HG02759 (cell line): Measurements from ENCODE around the gene MADD.

ENCODE experiments used
- ATAC-seq: cut with Tn5 transposase; IDR thresholded peaks from one replicate; pipeline ENCODE4 v1.9.1; 2021; ENCODE audit warnings: mild to moderate bottlenecking, moderate library complexity; ENCODE audit not compliant: unreplicated experiment

MADD gene

DNA sequence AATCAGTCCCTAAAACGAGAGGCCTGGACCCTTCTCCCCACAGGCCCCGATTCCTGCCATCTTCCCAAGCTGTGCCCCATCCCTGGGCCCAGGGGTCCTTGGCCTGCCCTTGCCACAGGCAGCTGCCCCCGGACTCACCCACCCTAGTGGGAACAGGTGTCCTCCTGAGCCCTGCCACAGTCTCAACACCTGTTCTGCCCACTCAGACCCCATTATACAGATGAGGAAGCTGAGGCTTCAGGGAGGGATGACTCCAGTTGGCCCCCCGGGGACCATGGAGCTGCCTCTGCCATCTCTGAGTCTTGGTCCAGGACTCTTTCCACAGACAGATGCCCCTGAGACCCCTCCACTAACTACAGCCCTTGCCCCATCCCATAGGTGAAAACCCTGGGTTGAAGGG lies 66.7 kb downstream of the MADD start:
- ATAC-seq = no peak

DNA sequence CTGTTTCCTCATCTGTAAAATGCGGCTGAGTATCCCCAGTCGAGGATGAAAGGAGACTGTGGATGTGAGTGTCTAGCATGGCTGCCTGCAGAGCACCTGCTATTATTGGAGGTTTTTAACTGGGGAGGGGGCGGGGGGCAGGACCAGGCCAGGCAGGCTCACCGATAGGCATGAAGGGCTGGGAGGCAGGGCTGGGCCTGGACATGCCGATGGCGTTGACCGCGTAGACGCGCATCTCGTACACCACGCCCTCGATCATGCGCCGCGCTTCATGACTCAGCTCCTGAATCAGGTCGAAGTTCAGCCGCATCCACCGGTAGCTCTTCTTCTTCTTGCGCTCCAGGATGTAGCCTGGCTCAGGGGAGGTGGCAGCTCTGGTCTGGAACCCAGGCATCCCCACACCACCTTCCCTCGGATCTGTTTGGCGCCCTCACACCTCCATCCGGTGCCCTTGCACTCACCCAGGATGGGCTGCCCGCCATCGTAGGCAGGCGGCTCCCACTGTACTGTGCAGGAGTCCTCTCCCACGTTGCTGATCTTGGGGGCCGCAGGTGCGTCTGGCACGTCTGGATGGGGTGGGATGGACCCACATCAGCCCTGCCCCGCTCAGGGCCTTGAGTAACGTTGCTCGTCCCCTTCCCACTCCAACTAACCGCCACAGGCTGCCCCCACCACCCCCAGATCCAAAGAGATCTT lies 67.4 kb downstream of the MADD start:
- ATAC-seq = no peak

DNA sequence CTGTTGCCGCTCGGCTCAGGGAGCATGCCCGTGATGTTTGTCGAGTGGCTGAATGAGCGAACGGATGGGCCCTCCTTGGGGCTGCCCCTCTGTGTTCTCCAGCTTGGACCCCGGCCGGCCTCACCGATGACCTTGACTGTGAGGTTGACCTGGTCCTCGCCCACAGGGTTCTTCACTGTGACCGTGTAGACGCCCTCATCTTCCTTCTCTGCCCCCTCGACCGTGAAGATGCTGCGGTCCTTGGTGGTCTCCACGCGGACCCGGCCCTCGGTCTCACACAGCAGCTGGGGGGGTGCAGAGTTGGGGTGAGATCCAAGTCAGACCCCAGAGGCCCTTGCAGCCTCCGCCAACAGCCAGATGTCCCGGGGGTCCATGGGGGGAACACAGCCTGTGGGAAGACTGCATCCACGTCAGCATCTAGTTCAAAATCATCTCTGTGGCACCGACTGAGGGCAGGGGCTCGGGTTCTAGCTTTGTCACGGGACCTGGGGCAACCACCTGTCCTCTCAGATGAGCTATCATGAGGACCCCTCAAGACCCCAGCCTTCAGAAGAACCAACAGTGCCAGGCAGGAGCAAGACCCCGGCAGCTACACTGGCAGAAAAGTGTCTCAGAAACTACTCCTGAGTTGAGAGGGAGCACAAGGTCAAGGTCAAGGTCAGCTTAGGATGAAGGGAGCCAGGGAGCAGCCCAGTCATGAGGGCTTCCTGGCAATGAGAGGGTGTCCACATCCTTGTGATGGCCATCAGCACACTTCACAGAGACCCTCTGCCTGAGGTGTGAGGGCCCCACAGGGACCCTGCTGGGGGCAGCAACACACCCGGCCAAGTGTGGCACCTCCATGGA lies 68.7 kb downstream of the MADD start:
- no peak for ATAC-seq

DNA sequence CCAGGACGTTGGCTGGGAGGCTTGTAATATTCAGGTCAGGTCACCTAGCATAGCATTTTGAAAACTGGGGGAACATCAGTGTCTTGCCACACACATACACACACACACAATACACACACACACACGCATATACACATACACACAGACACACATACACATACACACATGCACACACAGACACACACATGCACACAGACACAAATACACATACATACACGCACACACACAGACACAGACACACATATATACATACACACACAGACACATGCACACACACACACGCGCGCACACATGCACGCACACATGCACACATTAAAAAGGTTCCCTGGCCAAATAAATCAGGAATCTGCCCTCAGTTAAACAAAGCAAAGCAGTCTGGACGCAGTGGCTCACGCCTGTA lies 70.1 kb downstream of the MADD start:
- no peak for ATAC-seq

DNA sequence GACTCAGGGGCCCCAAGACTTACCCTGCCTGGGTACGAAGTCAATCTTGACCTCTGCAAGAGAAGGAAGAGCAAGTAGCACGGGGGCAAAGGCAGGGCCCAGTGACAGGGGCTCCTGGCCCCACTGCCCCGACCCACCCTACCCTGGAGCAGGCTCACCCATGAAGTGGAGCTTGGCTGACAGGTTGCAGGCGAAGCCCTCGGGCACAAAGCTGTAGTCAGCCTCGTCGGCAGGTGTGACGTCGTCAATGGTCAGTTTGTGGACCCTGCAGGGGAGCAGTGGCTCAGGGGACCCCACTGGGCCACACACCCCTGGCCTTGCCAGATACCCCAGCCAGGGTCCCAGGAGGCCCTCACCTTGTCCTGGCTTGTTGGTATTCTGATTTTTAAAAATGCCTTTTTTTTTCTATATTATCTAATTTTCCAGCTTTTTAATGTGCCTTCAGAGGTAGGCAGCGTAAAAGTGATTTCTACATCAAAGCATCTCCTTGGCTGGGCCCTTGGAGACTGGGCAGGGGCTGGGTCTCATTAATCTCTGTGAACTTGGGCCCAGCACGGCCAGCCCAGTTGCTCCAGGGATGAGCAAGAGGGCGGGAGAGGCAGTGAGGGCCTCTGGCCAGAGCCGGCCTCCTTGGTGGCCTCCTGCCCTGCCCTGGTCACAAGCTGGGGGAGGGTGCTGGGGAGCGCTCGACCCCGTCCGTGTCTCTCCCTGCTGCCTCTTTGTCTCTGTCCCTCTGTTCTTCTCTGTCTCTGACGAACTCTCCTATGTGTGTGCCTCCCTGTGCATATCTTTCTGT lies 71.2 kb downstream of the MADD start:
- ATAC-seq = no peak

DNA sequence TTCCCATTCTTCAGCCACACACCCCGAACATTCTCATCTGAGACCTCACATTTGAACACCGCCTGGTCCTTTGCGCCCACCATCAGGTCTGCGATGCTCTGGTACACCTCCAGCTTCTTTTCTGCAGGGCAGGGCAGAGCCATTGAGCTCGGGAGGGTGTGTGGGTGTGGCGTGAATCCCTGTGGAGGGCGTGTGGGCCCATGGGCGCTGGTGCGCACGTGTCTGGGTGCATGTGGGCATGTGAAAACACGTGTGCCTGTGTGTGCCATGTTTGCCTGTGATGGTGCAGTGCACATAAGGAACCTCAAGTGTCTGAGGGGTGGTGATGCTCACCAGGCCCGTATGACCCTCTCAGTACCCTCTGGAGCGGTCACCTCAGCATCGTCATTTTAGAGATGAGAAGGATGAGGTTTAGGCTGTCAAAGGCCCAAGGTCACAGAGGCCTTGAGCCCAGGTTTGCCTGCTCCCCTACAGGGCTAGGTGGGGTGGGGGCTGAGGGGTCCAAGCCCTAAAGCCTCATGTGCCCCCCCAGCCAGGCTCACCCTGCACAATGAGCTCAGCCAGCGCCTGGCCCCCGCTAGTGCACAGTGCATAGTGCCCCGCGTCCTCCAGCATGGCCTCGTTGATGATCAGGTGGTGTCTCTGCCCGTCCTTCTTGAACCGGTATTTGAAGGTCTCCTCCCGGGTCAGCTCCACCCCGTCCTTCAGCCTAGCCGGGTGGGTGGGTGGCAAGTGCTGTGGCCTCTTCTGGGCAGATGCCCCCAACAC lies 72.3 kb downstream of the MADD start:
- ATAC-seq = no peak

DNA sequence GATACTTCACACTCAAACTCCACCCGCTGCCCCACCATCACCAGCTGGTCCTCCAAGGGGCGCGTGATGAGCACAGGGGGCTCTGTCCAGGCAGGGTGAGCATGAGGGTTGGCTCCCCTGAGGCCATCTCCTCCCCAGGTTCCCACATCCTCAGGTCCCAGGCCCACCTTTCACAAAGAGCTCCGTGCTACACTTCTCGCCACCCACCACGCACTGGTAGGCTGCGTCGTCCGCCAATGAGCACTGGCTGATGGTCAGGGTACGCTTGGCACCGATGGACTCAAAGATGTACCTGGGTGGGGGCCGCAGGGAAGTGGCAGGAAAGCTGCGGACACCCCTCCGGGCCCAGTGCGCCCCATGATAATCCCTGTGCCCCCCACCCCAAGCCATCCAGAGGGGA lies 72.9 kb downstream of the MADD start:
- no peak for ATAC-seq

DNA sequence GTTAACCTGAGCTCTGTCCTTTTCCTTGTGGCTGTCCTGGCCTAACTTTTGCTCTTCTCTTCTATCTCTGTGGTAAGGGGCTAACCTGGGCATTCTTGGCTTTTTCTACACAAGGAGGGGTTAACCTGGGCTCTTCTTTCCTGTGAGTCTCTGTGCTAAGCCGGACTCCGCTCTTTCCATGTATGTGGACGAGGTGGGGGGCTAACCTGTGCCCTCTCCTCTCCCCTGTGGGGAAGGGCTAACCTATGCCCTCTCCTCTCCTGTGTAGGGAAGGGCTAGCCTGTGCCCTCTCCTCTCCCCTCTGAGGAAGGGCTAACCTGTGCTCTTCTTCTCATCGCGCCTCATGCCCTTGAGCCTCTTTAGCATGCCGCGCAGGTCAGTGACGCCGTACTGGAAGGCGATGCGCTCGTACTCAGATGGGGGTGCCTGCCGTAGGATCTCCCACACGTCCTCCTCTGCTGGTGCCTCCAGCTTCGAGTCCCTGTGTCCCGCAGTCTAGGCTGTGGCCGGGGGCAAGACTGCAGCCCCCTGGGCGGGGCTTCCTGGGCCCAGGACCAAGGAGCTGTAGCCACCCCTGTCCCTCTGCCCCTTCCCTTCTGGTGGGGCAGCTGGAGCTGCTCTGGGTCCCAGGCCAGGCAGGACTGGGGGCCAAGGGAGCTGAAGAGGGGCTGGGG lies 76.1 kb downstream of the MADD start:
- no peak for ATAC-seq

DNA sequence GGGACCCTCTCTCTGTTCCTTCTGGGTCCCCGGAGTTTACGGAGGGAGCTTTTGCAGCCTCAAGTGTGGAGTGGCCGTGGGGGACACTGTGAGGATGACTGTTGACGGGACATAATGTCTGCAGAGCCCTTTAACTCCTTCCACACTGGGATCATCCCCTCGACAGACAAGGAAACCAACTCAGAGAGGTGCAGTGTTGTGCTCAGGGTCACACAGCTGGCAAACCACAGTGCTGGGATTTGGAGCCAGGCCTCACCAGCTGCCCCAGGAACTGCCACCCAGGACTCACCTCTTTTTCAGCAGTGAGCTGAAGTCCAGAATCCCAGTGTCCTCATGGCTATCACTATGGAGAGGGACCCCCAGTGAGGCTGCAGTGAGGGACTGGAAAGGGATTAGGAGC lies 77.2 kb downstream of the MADD start:
- ATAC-seq = no peak

DNA sequence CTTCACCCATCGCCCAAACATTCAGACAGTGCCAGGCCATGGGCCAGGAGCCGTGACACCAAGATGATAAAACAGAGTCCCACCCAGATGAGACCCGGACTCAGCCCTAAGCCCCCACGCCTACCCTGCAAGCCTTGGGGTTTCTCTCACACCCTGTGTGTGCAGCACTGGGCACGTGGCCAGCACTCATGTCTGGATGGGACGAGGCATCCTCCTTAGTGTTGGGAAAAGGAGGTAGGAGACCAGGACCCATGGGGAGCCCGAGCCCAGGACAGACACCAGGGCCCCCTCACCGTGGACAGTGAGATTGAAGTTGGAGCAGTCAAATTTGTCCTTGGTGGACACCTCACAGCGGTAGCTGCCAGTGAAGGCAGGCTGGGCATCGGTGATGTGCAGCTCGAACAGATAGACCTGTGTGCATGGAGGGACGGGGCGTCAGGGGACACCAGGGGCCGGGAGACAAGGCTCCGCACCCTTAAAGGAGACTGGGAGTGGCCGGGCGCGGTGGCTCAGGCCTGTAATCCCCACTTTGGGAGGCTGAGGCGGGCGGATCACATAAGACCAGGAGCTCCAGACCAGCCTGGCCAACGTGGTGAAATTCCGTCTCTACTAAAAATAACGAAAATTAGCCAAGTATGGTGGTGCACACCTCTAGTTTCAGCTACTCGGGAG lies 78.3 kb downstream of the MADD start:
- no peak for ATAC-seq

DNA sequence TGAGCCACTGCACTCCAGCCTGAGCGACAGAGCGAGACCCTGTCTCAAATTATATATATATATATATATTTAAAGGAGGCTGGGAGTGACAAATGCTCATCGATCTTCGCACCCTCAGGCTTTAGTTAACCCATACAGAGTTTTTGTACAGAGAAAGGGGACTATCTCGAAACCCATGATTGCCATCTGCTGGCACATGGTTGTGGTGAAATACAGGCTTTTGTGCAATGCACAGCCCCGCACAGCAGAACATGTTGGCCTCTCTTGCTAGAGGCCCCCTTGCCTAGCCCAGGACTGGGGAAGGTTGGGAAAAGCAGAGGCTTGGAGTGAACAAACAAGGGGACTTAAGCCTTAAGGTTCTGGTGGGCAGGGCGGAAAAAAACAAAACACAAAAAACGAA lies 78.9 kb downstream of the MADD start:
- ATAC-seq = no peak

DNA sequence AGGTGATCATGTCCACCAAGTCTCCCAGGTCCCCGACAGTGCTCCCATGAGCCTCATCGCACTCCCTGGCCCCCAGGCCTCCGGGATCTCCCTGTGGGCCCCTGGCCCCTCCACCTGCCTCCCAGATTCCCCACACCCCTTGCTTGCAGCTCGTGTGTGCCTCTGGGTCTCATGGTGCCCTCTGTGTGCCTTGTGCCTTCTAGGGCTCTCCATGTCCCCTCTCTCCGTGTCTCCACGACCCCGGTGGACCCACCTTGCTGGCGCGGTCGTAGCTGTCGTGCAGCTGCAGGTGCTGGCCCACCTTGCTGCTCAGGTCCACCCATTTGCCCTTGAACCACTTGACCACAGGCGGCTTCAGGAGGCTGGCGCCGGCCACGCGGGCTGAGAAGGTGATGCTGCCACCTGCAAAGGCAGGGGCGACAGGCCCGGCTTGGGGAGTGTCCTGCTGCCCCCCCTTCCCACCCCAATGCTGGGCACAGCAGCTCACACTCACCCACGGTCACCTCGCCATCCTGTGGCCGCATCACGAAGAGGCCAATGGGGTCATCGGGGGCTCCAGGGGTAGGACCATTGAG lies 79.7 kb downstream of the MADD start:
- ATAC-seq = no peak

DNA sequence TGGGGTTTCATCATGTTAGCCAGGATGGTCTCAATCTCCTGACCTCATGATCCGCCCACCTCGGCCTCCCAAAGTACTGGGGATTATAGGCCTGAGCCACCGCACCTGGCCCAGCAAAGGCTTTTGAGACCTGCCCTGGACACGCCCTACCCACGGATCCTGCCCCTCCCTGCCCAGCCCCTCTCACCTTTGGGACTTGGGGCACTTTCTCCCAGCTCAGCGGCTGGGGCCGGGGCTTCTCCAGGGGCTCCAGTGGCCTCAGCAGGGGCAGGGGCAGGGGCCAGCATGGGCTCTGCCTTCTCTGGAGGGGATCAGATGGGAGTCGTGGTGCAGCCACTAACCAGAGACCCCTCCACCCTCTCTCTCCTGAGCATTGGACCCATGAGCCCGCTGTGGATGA lies 80.4 kb downstream of the MADD start:
- no peak for ATAC-seq

DNA sequence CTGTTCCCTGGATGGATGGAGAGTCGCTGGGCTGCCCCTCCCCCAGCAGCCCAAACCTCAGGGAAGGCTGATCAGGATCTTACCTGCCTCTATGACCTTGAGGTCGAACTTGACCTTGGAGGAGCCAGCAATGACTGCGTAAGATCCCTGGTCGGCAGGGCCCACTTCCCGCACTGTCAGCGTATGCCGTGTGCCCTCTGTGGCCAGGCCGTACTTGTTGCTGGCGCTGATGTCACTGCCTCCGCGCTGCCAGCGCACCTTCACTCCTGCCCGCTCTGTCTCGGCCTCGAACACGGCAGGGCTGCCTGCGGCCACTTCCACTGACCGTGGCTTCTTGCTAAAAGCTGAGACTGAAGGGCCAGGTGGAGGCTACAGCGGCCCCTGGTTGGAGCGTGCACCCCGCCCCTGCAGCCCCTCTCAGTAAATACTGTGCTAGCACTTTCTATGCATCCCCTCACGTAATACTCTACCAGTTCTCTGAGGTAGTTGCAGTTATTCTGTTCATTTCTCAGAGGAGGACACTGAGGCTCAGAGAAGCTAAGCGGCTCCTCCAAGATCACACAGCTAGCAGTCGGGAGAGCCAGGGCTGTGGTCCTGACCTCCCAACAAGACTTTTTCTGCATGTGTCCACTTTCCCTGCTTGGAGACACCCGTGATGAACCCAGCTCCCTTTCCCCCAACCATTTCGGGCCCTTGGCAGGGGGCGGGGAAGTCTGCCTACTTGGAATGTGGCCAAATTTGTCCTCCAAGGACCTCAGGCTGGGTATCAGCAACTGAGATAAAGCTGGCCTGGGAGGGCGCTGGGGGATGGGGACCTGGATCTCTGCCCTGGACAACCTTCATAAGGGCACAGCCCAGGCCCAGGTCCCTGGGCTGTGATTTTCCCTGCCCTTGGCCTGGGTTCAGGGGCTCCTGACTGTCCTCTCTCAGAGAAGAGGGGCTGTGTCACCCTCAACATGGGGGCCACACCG lies 81.5 kb downstream of the MADD start:
- ATAC-seq = no peak

DNA sequence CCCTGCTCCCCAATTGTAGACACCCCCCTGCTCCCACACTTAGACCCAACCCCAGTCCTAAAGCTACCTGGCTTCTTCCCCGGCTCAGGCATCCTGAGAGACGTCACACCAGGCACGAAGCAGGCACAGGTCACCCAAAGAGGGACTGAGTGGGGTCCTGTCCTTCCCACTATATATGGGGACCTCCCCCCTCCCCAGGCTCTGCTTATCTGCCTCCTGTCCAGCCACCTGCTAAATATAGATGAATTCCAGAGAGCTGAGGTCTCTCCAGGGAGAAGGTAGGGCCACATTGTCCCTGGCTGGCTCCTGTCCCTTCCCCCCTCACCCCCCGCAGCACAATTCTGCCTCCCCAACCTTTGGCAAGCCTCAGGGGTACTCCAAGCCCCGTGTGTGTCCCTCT lies 82.6 kb downstream of the MADD start, which contains the start of gene MYBPC3:
Gene MYBPC3 (minus strand): TSS at position 147 of the 400 bp plus-strand sequence. CDS start 55 bp downstream, at position 92.
- ATAC-seq = no peak

DNA sequence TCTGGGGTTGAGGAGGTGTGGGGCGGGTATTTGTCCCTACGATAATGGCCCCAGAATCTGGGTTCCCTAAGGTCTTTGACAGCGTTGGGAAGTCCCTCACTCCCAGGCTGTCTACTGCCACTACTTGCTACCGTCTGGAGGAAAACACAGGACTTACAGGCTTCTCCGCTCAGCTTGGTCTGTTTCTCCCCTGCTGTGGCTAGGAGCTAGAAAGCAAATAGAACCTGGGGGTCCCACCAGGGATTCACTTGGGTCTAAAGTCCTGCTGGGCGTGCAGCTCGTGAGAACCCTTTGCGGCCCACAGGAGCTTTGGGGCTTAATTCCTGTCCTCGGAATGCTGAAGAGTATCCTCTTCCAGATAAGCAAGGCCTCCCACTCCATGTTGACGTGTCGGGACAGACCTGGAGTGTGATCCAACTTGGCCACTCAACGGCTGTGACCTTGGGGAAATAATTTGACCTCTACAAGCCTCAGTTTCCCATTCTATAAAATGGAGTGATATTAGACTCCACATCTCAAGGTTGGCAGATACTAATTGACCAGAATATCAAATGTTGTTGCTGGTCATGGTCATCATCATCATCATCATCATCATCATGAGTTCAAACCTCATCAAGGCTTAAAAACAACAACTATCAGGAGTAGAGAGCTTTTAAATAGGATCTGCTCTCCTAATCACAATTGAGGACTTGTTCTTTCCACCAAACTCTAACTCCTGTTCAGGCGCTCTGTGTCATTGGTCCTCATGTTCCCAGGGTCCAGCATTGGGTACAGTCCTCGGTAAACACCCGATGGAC lies 84.2 kb downstream of the MADD start:
- no peak for ATAC-seq

DNA sequence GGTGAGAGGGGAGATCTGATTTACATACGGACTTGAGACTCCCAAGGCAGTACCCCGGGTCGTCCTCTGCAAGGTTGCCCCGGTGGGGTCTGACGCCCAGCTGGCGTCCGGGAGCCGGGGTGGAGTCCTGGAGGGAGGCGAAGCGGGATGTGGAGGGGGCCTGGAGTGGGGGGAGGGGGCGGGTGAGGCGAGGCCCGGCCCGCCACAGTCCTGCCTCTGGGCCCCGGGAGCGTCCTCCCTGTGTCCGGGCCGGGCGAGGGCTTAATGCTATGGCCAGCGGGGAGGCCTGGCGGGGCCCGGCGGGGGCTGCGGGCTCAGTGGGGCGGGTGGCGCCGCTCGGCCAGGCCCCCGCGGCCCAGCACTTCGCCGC lies 85.0 kb downstream of the MADD start:
- ATAC-seq = no peak
